ENCODE results near the gene BCAS1. TPM values are rescaled to one million over a fixed set of nuclear protein-coding genes. Genes with fewer than 3 reads are reported as not detected.
"Not testable (repeated sequence)": the region's sequence is repeated elsewhere in the genome, so short reads cannot be mapped to it uniquely, and the experiment has no call there.

BCAS1 gene
- total RNA-seq, 2 donors from 2014 or later, result 32.0 to 58.6 TPM

- WGBS, result 92% methylated on average over 19 of the region's 19 CpGs
- Histone ChIP-seq H3K9me3 (no peaks in the 10 kb centered on the region), H3K4me1 (replicated peaks) (no peaks in the 10 kb centered on the region), H3K36me3 (no peaks in the 10 kb centered on the region), H3K4me3 (no peak overlapping the region), H3K27me3 (replicated peaks; ENCODE audit: insufficient read depth) (no peaks in the 10 kb centered on the region), H3K27ac (no peak overlapping the region)
- TF ChIP-seq CTCF (IDR thresholded peaks at IDR 0.05) (no peak), POLR2AphosphoS5 (IDR thresholded peaks at IDR 0.05) (no peak), POLR2A (IDR thresholded peaks at IDR 0.05) (no peak)
- intact Hi-C loops (cut with DNase I), result no loop called here
- no peak for DNase-seq (ENCODE audit: low spot score)
Observed at GRCh38 chr20:53974785-53975555, 95.4 kb downstream of the BCAS1 start.

GRCh38 chr20:53973882-53974281 is 96.5 kb downstream of the BCAS1 start:
- H3K4me1 ChIP-seq (replicated peaks); H3K27ac ChIP-seq; DNase-seq (ENCODE audit: low spot score); H3K9me3 ChIP-seq; H3K27me3 ChIP-seq (replicated peaks; ENCODE audit: insufficient read depth); H3K4me3 ChIP-seq; H3K36me3 ChIP-seq; intact Hi-C loops (cut with DNase I): not testable (repeated sequence)
- WGBS, result 63% methylated on average over 5 of the region's 5 CpGs

GRCh38 chr20:53972179-53972578 is 98.2 kb downstream of the BCAS1 start:
- Histone ChIP-seq H3K4me3 (no peak overlapping the region), H3K9me3 (no peaks in the 10 kb centered on the region), H3K4me1 (replicated peaks) (no peaks in the 10 kb centered on the region), H3K27me3 (replicated peaks; ENCODE audit: insufficient read depth) (no peaks in the 10 kb centered on the region), H3K27ac (no peak overlapping the region), H3K36me3 (no peaks in the 10 kb centered on the region)
- 95% methylated on average over 1 of the region's 1 CpG for WGBS
- intact Hi-C loops (cut with DNase I), result no loop called here
- TF ChIP-seq POLR2AphosphoS5 (IDR thresholded peaks at IDR 0.05), result no peak
- TF ChIP-seq CTCF (IDR thresholded peaks at IDR 0.05), result no peak
- no peak for TF ChIP-seq POLR2A (IDR thresholded peaks at IDR 0.05)
- DNase-seq (ENCODE audit: low spot score), result no peak

- intact Hi-C loops (cut with DNase I), result no loop called here
- no peaks in the 10 kb centered on the region for H3K36me3 ChIP-seq
- H3K4me3 ChIP-seq, result no peak overlapping the region
- H3K4me1 ChIP-seq (replicated peaks), result no peaks in the 10 kb centered on the region
- no peaks in the 10 kb centered on the region for H3K9me3 ChIP-seq
- H3K27ac ChIP-seq, result no peak overlapping the region
- no peaks in the 10 kb centered on the region for H3K27me3 ChIP-seq (replicated peaks; ENCODE audit: insufficient read depth)
- DNase-seq (ENCODE audit: low spot score), result no peak
- 90% methylated on average over 3 of the region's 3 CpGs for WGBS
- TF ChIP-seq CTCF (IDR thresholded peaks at IDR 0.05) (no peak), POLR2AphosphoS5 (IDR thresholded peaks at IDR 0.05) (no peak), POLR2A (IDR thresholded peaks at IDR 0.05) (no peak)
Observed at GRCh38 chr20:53971096-53971683, 99.2 kb downstream of the BCAS1 start.

GRCh38 chr20:53970232-53970631 is 100.2 kb downstream of the BCAS1 start:
- Histone ChIP-seq H3K36me3 (no peaks in the 10 kb centered on the region), H3K27ac (no peak overlapping the region), H3K4me1 (replicated peaks) (no peaks in the 10 kb centered on the region), H3K27me3 (replicated peaks; ENCODE audit: insufficient read depth) (no peaks in the 10 kb centered on the region), H3K4me3 (no peak overlapping the region), H3K9me3 (no peaks in the 10 kb centered on the region)
- TF ChIP-seq POLR2AphosphoS5 (IDR thresholded peaks at IDR 0.05), result no peak
- TF ChIP-seq POLR2A (IDR thresholded peaks at IDR 0.05), result no peak
- no peak for TF ChIP-seq CTCF (IDR thresholded peaks at IDR 0.05)
- 93% methylated on average over 2 of the region's 2 CpGs for WGBS
- intact Hi-C loops (cut with DNase I), result no loop called here
- DNase-seq (ENCODE audit: low spot score), result no peak

All from prostate gland (tissue), 2 donors.